Measurements from ENCODE around the gene CCL19.

GRCh38 chr9:34652602-34653000, 38.5 kb downstream of the CCL19 start:
- TF ChIP-seq POLR2AphosphoS5 (IDR thresholded peaks at IDR 0.05; ENCODE audit: low read depth, low read length) (no peak), POLR2A (IDR thresholded peaks at IDR 0.05; ENCODE audit: low read depth, low read length) (no peak), POU2F2 (IDR thresholded peaks at IDR 0.05; ENCODE audit: low read depth, low read length) (no peak), SPI1 (IDR thresholded peaks at IDR 0.05; ENCODE audit: low read depth, low read length) (no peak), TAF1 (IDR thresholded peaks at IDR 0.05; ENCODE audit: low read depth, low read length) (no peak)

All from GM12891 (cell line).